ENCODE measurements around the gene MRPL38. TPM values are rescaled to one million over a fixed set of nuclear protein-coding genes. Genes with fewer than 3 reads are reported as not detected.

Gene MRPL38
- total RNA-seq, 1 experiment from 2014 or later, result 112 TPM

- peaks cover 15% of the 10 kb centered on the region for H3K36me3 Mint-ChIP-seq (ENCODE audit: insufficient read depth, unreplicated experiment)
- no peaks in the 10 kb centered on the region for H3K4me1 Mint-ChIP-seq (ENCODE audit: low read depth, unreplicated experiment)
- H3K9me3 Mint-ChIP-seq (ENCODE audit: low read depth, unreplicated experiment), result no peaks in the 10 kb centered on the region
- no peak overlapping the region for H3K27ac Mint-ChIP-seq (ENCODE audit: unreplicated experiment)
- intact Hi-C loops (cut with micrococcal nuclease; ENCODE audit: unreplicated experiment), result no loop called here
- H3K27me3 Mint-ChIP-seq (ENCODE audit: unreplicated experiment), result no peaks in the 10 kb centered on the region
- TF ChIP-seq, protein P1, sequence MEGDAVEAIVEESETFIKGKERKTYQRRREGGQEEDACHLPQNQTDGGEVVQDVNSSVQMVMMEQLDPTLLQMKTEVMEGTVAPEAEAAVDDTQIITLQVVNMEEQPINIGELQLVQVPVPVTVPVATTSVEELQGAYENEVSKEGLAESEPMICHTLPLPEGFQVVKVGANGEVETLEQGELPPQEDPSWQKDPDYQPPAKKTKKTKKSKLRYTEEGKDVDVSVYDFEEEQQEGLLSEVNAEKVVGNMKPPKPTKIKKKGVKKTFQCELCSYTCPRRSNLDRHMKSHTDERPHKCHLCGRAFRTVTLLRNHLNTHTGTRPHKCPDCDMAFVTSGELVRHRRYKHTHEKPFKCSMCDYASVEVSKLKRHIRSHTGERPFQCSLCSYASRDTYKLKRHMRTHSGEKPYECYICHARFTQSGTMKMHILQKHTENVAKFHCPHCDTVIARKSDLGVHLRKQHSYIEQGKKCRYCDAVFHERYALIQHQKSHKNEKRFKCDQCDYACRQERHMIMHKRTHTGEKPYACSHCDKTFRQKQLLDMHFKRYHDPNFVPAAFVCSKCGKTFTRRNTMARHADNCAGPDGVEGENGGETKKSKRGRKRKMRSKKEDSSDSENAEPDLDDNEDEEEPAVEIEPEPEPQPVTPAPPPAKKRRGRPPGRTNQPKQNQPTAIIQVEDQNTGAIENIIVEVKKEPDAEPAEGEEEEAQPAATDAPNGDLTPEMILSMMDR (IDR thresholded peaks at IDR 0.05; ENCODE audit: unreplicated experiment), result no peak
- no peak overlapping the region for H3K4me3 Mint-ChIP-seq (ENCODE audit: low read depth, unreplicated experiment)
- CTCF ChIA-PET, result interaction anchor here (0.6 to 0.7 kb wide), 3 partner anchors 9 to 166 kb away, joined by 3 to 4 read pairs (median 3); no protein-coding TSS in a partner anchor
- DNase-seq, result no peak
- BruUV-seq (replicated peaks), result no TSS peak
These were observed 33.0 kb upstream of the MRPL38 start for GRCh38 chr17:75937652-75938051.

DNA sequence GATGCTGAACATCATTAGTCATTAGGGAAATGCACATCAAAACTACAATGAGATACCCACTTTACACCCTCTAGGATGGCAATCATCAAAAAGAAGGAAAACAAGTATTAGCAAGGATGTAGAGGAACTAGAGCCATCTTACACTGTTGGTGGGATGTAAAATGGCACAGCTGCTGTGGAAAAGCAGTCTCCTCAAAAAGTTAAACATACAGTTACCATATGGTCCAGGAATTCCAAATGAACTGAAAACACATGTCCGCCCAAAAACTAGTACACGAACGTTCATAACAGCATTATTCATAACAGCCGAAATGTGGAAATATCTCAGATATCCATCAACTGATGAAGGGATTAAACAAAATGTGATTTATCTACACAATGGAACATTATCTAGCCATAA is 29.1 kb upstream of the MRPL38 start:
- TF ChIP-seq, protein P1 (IDR thresholded peaks at IDR 0.05; ENCODE audit: unreplicated experiment), result no peak
- no peaks in the 10 kb centered on the region for H3K9me3 Mint-ChIP-seq (ENCODE audit: low read depth, unreplicated experiment)
- no peaks in the 10 kb centered on the region for H3K36me3 Mint-ChIP-seq (ENCODE audit: insufficient read depth, unreplicated experiment)
- no peak overlapping the region for H3K4me3 Mint-ChIP-seq (ENCODE audit: low read depth, unreplicated experiment)
- H3K27me3 Mint-ChIP-seq (ENCODE audit: unreplicated experiment), result no peaks in the 10 kb centered on the region
- H3K27ac Mint-ChIP-seq (ENCODE audit: unreplicated experiment), result no peak overlapping the region
- CTCF ChIA-PET, result no interaction called here
- no peak for DNase-seq
- intact Hi-C loops (cut with micrococcal nuclease; ENCODE audit: unreplicated experiment), result no loop called here
- BruUV-seq (replicated peaks), result no TSS peak
- no peaks in the 10 kb centered on the region for H3K4me1 Mint-ChIP-seq (ENCODE audit: low read depth, unreplicated experiment)

GRCh38 chr17:75932852-75933251 is 28.2 kb upstream of the MRPL38 start:
- no peak for DNase-seq
- CTCF ChIA-PET, result no interaction called here
- Mint-ChIP-seq H3K27me3 (ENCODE audit: unreplicated experiment) (no peaks in the 10 kb centered on the region), H3K9me3 (ENCODE audit: low read depth, unreplicated experiment) (no peaks in the 10 kb centered on the region), H3K36me3 (ENCODE audit: insufficient read depth, unreplicated experiment) (no peaks in the 10 kb centered on the region), H3K4me1 (ENCODE audit: low read depth, unreplicated experiment) (no peaks in the 10 kb centered on the region), H3K27ac (ENCODE audit: unreplicated experiment) (no peak overlapping the region), H3K4me3 (ENCODE audit: low read depth, unreplicated experiment) (no peak overlapping the region)
- intact Hi-C loops (cut with micrococcal nuclease; ENCODE audit: unreplicated experiment), result no loop called here
- TF ChIP-seq, protein P1 (IDR thresholded peaks at IDR 0.05; ENCODE audit: unreplicated experiment), result no peak
- no TSS peak for BruUV-seq (replicated peaks)

DNA sequence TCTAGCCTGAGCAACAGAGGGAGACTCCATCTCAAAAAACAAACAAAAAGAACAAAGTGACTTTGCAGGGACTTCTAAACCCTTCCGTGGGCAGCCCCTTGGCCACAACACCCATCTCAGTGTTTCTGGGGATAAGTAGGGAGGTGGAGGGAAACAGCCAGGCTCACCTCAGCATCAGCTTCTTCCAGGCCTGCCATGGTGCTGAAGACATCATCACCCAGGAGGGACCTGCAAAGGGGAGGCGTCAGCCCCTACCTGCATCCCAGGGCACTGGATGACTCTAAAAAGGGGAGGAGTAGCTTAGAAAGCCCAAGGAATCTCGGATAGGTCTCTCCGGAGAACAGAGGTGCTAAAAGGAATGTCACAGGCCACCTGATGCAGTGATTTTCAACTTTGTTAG is 26.4 kb upstream of the MRPL38 start:
- no peak for DNase-seq
- intact Hi-C loops (cut with micrococcal nuclease; ENCODE audit: unreplicated experiment), result no loop called here
- H3K4me3 Mint-ChIP-seq (ENCODE audit: low read depth, unreplicated experiment), result no peak overlapping the region
- BruUV-seq (replicated peaks), result no TSS peak
- no peaks in the 10 kb centered on the region for H3K36me3 Mint-ChIP-seq (ENCODE audit: insufficient read depth, unreplicated experiment)
- H3K27ac Mint-ChIP-seq (ENCODE audit: unreplicated experiment), result no peak overlapping the region
- TF ChIP-seq, protein P1 (IDR thresholded peaks at IDR 0.05; ENCODE audit: unreplicated experiment), result no peak
- H3K4me1 Mint-ChIP-seq (ENCODE audit: low read depth, unreplicated experiment), result no peaks in the 10 kb centered on the region
- no peaks in the 10 kb centered on the region for H3K9me3 Mint-ChIP-seq (ENCODE audit: low read depth, unreplicated experiment)
- H3K27me3 Mint-ChIP-seq (ENCODE audit: unreplicated experiment), result no peaks in the 10 kb centered on the region
- CTCF ChIA-PET, result no interaction called here

Measured in Calu3 (cell line).